HCT116 (cell line): ENCODE measurements around the gene TUT1.

ENCODE experiments used
- CTCF ChIP-seq, 3 experiments: fragments of 200-600 bp in 1 of 3; sonication (generic) in 1 of 3; IDR thresholded peaks in 2 of 3; conservative IDR thresholded peaks in 1 of 3; 2 replicates each; pipeline ENCODE4 v1.5.1; 2012 to 2017; ENCODE audit warnings: low read depth in 2 of 3, low read length in 2 of 3, antibody characterized with exemption in 1 of 3, borderline replicate concordance in 1 of 3, control low read depth in 1 of 3, mild to moderate bottlenecking in 1 of 3, mixed read lengths in 1 of 3, mixed run types in 1 of 3, moderate library complexity in 1 of 3; ENCODE audit not compliant: insufficient read depth in 1 of 3
- EGR1 ChIP-seq: IDR thresholded peaks from 2 replicates; pipeline ENCODE4 v1.6.1; 2012; ENCODE audit warnings: low read depth
- ELF1 ChIP-seq: IDR thresholded peaks from 2 replicates; pipeline ENCODE4 v1.6.1; 2012; ENCODE audit warnings: low read depth, borderline replicate concordance
- EZH2 ChIP-seq: fragments of 200-600 bp; sonication (generic); IDR thresholded peaks from 2 replicates; pipeline ENCODE4 v1.6.1; 2017; ENCODE audit warnings: antibody characterized with exemption, mixed run types
- POLR2A ChIP-seq: IDR thresholded peaks from 2 replicates; pipeline ENCODE4 v1.7.0; 2011; ENCODE audit warnings: borderline replicate concordance; ENCODE audit not compliant: insufficient read depth, insufficient read length; ENCODE audit errors: extremely low read depth
- POLR2AphosphoS5 ChIP-seq: IDR thresholded peaks from 2 replicates; pipeline ENCODE4 v1.6.1; 2011; ENCODE audit warnings: mild to moderate bottlenecking, low read depth, low read length, moderate library complexity
- TCF7L2 ChIP-seq: IDR thresholded peaks from 2 replicates; pipeline ENCODE4 v1.7.0; 2011; ENCODE audit warnings: borderline replicate concordance, inconsistent platforms; ENCODE audit not compliant: insufficient read depth, insufficient read length; ENCODE audit errors: extremely low read depth
- YY1 ChIP-seq: IDR thresholded peaks from 2 replicates; pipeline ENCODE4 v1.6.1; 2011; ENCODE audit warnings: low read length, low read depth, moderate library complexity, mild to moderate bottlenecking; ENCODE audit not compliant: insufficient replicate concordance; ENCODE audit errors: extremely low read depth
- ZFX ChIP-seq: fragments of 450-650 bp; IDR thresholded peaks from 2 replicates; pipeline ENCODE4 v1.6.1; 2017
- TF ChIP-seq, protein P1 (sequence below): IDR thresholded peaks from 2 replicates; pipeline ENCODE4 v1.6.1; 2012

GRCh38 chr11:62600367-62601121 is 9.2 kb upstream of the TUT1 start:
- no peak for TF ChIP-seq CTCF (IDR thresholded peaks at IDR 0.05 in 2 of 3, conservative IDR thresholded peaks at IDR 0.05 in 1 of 3; ENCODE audit: borderline replicate concordance in 1 of 3, insufficient read depth in 1 of 3, low read depth in 2 of 3, low read length in 2 of 3)
- TF ChIP-seq, protein P1, sequence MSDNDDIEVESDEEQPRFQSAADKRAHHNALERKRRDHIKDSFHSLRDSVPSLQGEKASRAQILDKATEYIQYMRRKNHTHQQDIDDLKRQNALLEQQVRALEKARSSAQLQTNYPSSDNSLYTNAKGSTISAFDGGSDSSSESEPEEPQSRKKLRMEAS = no peak
- no peak for TF ChIP-seq YY1
- no peak for TF ChIP-seq POLR2AphosphoS5
- TF ChIP-seq EZH2 = no peak
- TF ChIP-seq ZFX = no peak
- TF ChIP-seq TCF7L2 = no peak
- TF ChIP-seq POLR2A = no peak
- no peak for TF ChIP-seq ELF1
- no peak for TF ChIP-seq EGR1
